Left lung (tissue), 10 donors: ENCODE results near the gene SERPINI1. TPM values are rescaled to one million over a fixed set of nuclear protein-coding genes. Genes with fewer than 3 reads are reported as not detected.

Source experiments
- ATAC-seq: fragments of 200-7000 bp; cut with Tn5 transposase; one replicate; pipeline ENCODE4 v1.9.1; 2020; ENCODE audit warnings: moderate library complexity
- DNase-seq, 4 donors: peaks; one replicate each; pipeline ENCODE4 v3.0.0-alpha.2; 2013 to 2020
- H3K27ac ChIP-seq, 2 donors: fragments of 200-600 bp; sonication (generic) in 1 of 2; one replicate each; pipeline versions ENCODE4 v1.5.0 to v1.8.0; 2020 to 2021
- H3K27me3 ChIP-seq, 2 donors: fragments of 200-600 bp; sonication (generic) in 1 of 2; one replicate each; pipeline versions ENCODE4 v1.5.0 to v1.8.0; 2020 to 2021
- H3K36me3 ChIP-seq, 2 donors: fragments of 200-600 bp; sonication (generic) in 1 of 2; one replicate each; pipeline versions ENCODE4 v1.5.0 to v1.8.0; 2020 to 2021
- H3K4me1 ChIP-seq, 2 donors: fragments of 200-600 bp; one replicate each; pipeline ENCODE4 v1.8.0; 2021
- H3K4me3 ChIP-seq, 2 donors: fragments of 200-600 bp; sonication (generic) in 1 of 2; one replicate each; pipeline versions ENCODE4 v1.5.0 to v1.8.0; 2020 to 2021; ENCODE audit warnings: mild to moderate bottlenecking in 1 of 2
- H3K9me3 ChIP-seq, 2 donors: fragments of 200-600 bp; sonication (generic) in 1 of 2; one replicate each; pipeline versions ENCODE4 v1.5.0 to v1.8.0; 2020 to 2021
- intact Hi-C, 2 donors: fragments of 100-400 bp; cut with DNase I; formaldehyde crosslinking; loops; one replicate each; pipeline versions ENCODE4 v1.11.2 to v1.14.2; 2022
- polyA plus RNA-seq, 6 donors: library from polyadenylated mRNA; unstranded; fragments of 120-200 nt; gene quantifications; one replicate each; pipeline ENCODE4 v1.2.1, GENCODE V29; 2013; ENCODE audit not compliant: insufficient read length in 6 of 6
- total RNA-seq, 2 donors: library from RNA; stranded (reverse); fragmentation: NEBNext Ultra II Directional; extraction: Animal tissue kit (Norgen Biotek cat#: 25700); gene quantifications; one replicate each; pipeline ENCODE4 v1.2.1, GENCODE V29; 2021
- TF ChIP-seq, protein P1 (sequence below), 2 donors: fragments of 200-600 bp; sonication (generic) in 1 of 2; IDR thresholded peaks; one replicate each; pipeline versions ENCODE4 v1.5.0 to v1.8.0; 2021; ENCODE audit warnings: antibody characterized with exemption in 2 of 2
- donor health status: DM: no; HTN: yes; CAD: no.
- donor health status: DM: no; HTN: no; CAD: no.

The SERPINI1 gene
- total and polyA plus RNA-seq, 8 donors, result 6.1 to 19.5 (median 11.2) TPM

DNA sequence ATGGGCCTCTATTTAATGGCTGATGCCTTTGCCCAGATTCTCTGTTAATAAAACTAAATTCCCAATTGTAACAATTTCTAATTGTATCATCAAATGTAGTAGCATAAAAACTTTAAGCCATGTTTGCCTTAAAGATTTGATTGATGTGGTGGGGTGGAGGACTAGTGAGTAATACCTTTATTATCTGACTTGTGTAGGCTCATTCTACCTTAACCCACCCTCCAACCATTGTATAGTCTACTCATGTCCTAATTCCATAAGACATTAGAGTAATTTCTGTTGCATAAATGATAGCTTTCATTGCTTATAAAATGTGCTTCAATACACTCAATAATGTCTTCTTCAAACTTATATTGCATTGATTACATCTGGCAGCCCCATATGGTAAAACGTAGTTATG is 25.8 kb downstream of the SERPINI1 start:
- TF ChIP-seq, protein P1, sequence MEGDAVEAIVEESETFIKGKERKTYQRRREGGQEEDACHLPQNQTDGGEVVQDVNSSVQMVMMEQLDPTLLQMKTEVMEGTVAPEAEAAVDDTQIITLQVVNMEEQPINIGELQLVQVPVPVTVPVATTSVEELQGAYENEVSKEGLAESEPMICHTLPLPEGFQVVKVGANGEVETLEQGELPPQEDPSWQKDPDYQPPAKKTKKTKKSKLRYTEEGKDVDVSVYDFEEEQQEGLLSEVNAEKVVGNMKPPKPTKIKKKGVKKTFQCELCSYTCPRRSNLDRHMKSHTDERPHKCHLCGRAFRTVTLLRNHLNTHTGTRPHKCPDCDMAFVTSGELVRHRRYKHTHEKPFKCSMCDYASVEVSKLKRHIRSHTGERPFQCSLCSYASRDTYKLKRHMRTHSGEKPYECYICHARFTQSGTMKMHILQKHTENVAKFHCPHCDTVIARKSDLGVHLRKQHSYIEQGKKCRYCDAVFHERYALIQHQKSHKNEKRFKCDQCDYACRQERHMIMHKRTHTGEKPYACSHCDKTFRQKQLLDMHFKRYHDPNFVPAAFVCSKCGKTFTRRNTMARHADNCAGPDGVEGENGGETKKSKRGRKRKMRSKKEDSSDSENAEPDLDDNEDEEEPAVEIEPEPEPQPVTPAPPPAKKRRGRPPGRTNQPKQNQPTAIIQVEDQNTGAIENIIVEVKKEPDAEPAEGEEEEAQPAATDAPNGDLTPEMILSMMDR (IDR thresholded peaks at IDR 0.05), result no peak
- no peaks in the 10 kb centered on the region for H3K36me3 ChIP-seq
- DNase-seq, result no peak
- intact Hi-C loops, result no loop called here
- no peak overlapping the region for H3K4me3 ChIP-seq
- no peaks in the 10 kb centered on the region for H3K4me1 ChIP-seq
- no peak overlapping the region for H3K27ac ChIP-seq
- ATAC-seq, result no peak
- H3K27me3 ChIP-seq, result no peaks in the 10 kb centered on the region
- peaks cover 0 to 5% of the 10 kb centered on the region in 2 donors for H3K9me3 ChIP-seq

DNA sequence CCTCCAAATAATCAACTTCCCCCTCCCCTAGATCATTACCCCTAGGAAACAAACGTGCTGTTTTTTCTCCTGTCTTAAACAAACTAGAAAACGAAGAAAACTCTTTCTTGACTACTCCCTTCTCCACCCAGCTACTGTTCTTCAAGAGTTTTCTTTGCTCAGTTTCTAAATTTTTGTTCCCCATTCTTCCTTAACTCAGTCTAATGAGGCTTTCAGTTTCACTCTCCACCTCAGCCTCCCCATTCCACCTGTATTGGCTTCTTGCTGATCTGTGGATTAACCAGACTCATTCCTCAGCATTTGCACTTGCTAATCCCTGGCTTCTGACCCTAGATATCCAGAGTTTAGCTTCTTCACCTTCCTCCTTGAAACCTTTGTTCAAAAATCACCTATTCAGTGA is 26.8 kb downstream of the SERPINI1 start:
- Histone ChIP-seq H3K4me1 (no peaks in the 10 kb centered on the region), H3K27me3 (no peaks in the 10 kb centered on the region), H3K36me3 (no peaks in the 10 kb centered on the region), H3K9me3 (peaks cover 0 to 9% of the 10 kb centered on the region in 2 donors), H3K4me3 (no peak overlapping the region), H3K27ac (no peak overlapping the region)
- TF ChIP-seq, protein P1 (IDR thresholded peaks at IDR 0.05), result no peak
- DNase-seq (no peak), ATAC-seq (no peak)
- intact Hi-C loops, result no loop called here

DNA sequence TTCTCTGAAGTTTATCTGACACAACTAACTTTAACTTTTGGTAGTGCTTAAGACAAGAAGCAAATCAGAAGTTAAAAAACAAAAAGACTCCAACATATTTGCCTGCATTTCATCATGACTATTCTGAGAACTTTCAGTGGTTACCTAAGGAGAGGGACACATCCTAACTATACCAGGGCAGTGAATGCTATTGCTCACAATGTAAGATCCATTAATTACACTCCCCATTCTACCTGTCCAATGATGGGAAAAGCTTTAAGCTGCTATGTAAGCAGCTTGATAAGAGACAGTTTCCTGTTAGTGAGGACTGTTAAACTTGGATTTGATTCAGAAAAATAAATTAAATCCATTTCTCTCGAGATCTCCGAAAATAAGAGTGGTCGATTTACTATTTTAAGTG is 37.5 kb downstream of the SERPINI1 start:
- Histone ChIP-seq H3K27ac (no peak overlapping the region), H3K4me1 (no peaks in the 10 kb centered on the region), H3K36me3 (no peaks in the 10 kb centered on the region), H3K4me3 (no peak overlapping the region), H3K27me3 (no peaks in the 10 kb centered on the region), H3K9me3 (peaks cover 0 to 5% of the 10 kb centered on the region in 2 donors)
- intact Hi-C loops, result no loop called here
- ATAC-seq, result no peak
- no peak for DNase-seq
- TF ChIP-seq, protein P1 (IDR thresholded peaks at IDR 0.05), result no peak

DNA sequence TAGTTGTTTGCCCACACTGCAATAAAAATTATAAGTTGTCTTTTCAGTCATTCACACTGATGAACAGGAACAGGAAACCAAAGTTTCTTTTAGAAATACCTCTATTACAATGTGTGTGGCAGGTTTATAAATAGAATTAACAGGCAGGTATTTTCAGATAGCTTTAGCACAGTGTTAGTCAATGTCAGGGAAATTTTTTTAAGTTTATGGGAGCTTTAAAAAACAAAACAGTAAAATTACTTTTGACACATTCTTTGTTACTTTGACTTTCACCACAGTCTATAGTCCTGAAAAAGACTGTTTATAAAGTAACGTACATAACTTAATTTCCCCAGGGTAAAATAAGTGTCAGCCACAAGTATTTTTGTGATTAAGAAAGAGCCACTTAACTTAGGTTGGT is 38.1 kb downstream of the SERPINI1 start:
- intact Hi-C loops, result no loop called here
- no peak for ATAC-seq

DNA sequence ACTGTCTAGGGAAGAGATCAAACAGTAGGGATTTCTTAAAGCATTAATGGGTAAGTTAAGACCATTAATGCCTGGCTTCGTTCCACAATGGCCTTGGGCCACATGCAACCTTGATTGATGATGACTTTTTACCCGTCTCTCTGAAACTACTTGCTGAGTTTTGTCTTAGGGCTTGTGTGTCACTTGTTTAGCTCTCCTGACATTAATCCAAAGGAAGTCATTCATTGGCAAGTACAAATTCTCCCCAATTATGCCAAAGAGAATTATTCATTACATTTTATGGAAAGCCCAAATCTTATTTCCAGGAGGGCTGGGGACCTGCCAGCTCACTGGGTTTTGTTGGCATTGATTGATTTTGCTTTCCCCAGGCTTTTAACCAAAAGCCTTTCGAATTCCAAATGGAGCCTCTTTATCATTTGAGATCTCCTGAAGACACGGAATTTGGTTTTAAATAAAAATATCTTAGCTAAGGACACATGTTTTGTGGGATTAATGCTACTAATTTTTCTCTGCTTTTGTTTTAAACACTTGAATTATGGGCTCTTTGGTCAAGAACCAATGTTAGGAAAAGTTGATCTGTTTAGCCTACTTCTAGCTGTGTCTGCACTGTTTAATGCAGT is 40.7 kb downstream of the SERPINI1 start:
- ATAC-seq, result no peak
- TF ChIP-seq, protein P1 (IDR thresholded peaks at IDR 0.05), result no peak
- Histone ChIP-seq H3K27me3 (no peaks in the 10 kb centered on the region), H3K4me3 (no peak overlapping the region), H3K36me3 (no peaks in the 10 kb centered on the region), H3K9me3 (peaks cover 0 to 8% of the 10 kb centered on the region in 2 donors), H3K4me1 (no peaks in the 10 kb centered on the region), H3K27ac (no peak overlapping the region)
- intact Hi-C loops, result no loop called here
- DNase-seq, result no peak

More for the DNA sequence above, 38.1 kb downstream of the SERPINI1 start:
- Histone ChIP-seq H3K36me3 (no peaks in the 10 kb centered on the region), H3K27ac (no peak overlapping the region), H3K4me1 (no peaks in the 10 kb centered on the region), H3K9me3 (peaks cover 0 to 8% of the 10 kb centered on the region in 2 donors), H3K4me3 (no peak overlapping the region), H3K27me3 (no peaks in the 10 kb centered on the region)
- no peak for DNase-seq
- TF ChIP-seq, protein P1 (IDR thresholded peaks at IDR 0.05), result no peak
